Lower lobe of right lung (tissue), 2 donors: ENCODE data around the gene HSPG2. TPM values are rescaled to one million over a fixed set of nuclear protein-coding genes. Genes with fewer than 3 reads are reported as not detected.
A peak's percentile ranks its signal among the peaks of the same experiment; 100 is the strongest.

Experiments
- ATAC-seq, 2 donors: fragments of 200-7000 bp; cut with Tn5 transposase; one replicate each; pipeline ENCODE4 v1.9.1; 2020 to 2022; ENCODE audit warnings: mild to moderate bottlenecking in 2 of 2, moderate library complexity in 2 of 2
- DNase-seq: peaks from one replicate; pipeline ENCODE4 v3.0.0-alpha.2; 2020
- H3K27ac ChIP-seq: fragments of 200-600 bp; one replicate; pipeline ENCODE4 v1.8.0; 2022
- H3K27me3 ChIP-seq: fragments of 200-600 bp; one replicate; pipeline ENCODE4 v1.8.0; 2022; ENCODE audit warnings: low read depth
- H3K36me3 ChIP-seq: fragments of 200-600 bp; one replicate; pipeline ENCODE4 v1.8.0; 2022; ENCODE audit warnings: mild to moderate bottlenecking
- H3K4me1 ChIP-seq: fragments of 200-600 bp; one replicate; pipeline ENCODE4 v1.8.0; 2022
- H3K4me3 ChIP-seq: fragments of 200-600 bp; one replicate; pipeline ENCODE4 v1.8.0; 2022; ENCODE audit warnings: mild to moderate bottlenecking
- H3K9me3 ChIP-seq: fragments of 200-600 bp; one replicate; pipeline ENCODE4 v1.8.0; 2022
- CTCF ChIP-seq: fragments of 200-600 bp; IDR thresholded peaks from one replicate; pipeline ENCODE4 v1.8.0; 2022; ENCODE audit warnings: antibody characterized with exemption, mild to moderate bottlenecking
- intact Hi-C: fragments of 100-400 bp; cut with DNase I; formaldehyde crosslinking; loops from one replicate; pipeline ENCODE4 v1.11.0; 2022
- total RNA-seq: library from RNA; stranded (reverse); fragmentation: NEBNext Ultra II Directional; extraction: Animal tissue kit (Norgen Biotek cat#: 25700); gene quantifications from one replicate; pipeline ENCODE4 v1.2.1, GENCODE V29; 2021
- donor health status: DM: no; HTN: yes; CAD: no; lungs with severe emphysema.

HSPG2 gene
- total RNA-seq, 1 donor from 2014 or later, result 216 TPM

- ATAC-seq (no peak), DNase-seq (no peak)
- TF ChIP-seq CTCF, result no peak
- Histone ChIP-seq H3K27me3 (no peaks in the 10 kb centered on the region), H3K4me1 (peaks cover 63% of the 10 kb centered on the region), H3K36me3 (no peaks in the 10 kb centered on the region), H3K4me3 (no peak overlapping the region), H3K9me3 (no peaks in the 10 kb centered on the region), H3K27ac (no peak overlapping the region)
- intact Hi-C loops, result no loop called here
Observed at GRCh38 chr1:21916447-21917238, 20.5 kb downstream of the HSPG2 start.

GRCh38 chr1:21914880-21915640, 22.1 kb downstream of the HSPG2 start:
- Histone ChIP-seq H3K9me3 (no peaks in the 10 kb centered on the region), H3K4me3 (no peak overlapping the region), H3K27ac (peak overlapping the region; percentile 67), H3K27me3 (no peaks in the 10 kb centered on the region), H3K4me1 (peaks cover 65% of the 10 kb centered on the region), H3K36me3 (no peaks in the 10 kb centered on the region)
- TF ChIP-seq CTCF, result no peak
- intact Hi-C loops, result no loop called here
- peak; percentile 69 for DNase-seq
- ATAC-seq, result peak; percentile 53 to 66

DNA sequence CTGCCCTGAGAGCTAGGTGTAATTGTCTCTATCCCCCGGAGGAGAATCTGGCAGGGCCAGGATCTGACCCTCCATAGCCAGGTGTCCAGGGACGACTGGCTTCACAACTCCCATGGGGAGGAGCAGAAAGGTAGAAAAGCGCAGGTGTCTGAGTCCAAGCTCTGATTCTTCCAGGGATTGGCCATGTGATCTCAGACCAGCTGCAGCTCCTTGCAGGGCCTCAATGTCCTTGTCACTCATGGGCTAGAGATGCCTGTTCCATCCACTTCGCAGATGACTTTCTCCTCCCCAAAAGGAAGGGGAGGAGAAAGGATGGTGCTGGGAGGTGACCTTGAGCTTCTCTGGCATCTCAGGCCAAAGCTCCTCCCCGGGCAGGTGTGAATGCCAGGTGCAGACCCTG, 22.7 kb downstream of the HSPG2 start:
- DNase-seq, result no peak
- Histone ChIP-seq H3K4me3 (no peak overlapping the region), H3K27ac (peak overlapping the region; percentile 67), H3K27me3 (no peaks in the 10 kb centered on the region), H3K9me3 (no peaks in the 10 kb centered on the region), H3K4me1 (peaks cover 65% of the 10 kb centered on the region), H3K36me3 (no peaks in the 10 kb centered on the region)
- no peak for TF ChIP-seq CTCF
- intact Hi-C loops, result no loop called here
- no peak for ATAC-seq

DNA sequence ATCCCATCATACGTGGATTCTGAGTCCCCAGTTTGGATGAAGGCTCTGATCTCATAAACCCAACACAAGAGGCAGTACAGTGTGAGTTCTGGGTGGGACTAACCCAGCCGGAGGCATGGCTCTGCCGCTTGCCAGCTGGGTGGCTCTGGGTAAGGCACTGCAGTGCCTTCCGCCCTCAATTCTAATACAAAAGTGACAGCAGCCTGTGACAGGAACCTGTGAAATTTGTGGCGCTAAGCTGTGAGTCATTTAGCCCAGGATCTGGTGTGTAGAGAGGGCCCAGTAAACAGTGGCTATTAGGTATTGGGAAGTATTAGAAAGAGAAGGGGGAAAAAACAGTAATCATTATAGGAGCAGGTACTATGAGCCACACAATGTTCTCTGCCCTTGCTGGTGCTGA, 23.3 kb downstream of the HSPG2 start:
- no peaks in the 10 kb centered on the region for H3K27me3 ChIP-seq
- ATAC-seq (no peak), DNase-seq (no peak)
- peaks cover 71% of the 10 kb centered on the region for H3K4me1 ChIP-seq
- H3K36me3 ChIP-seq, result no peaks in the 10 kb centered on the region
- intact Hi-C loops, result no loop called here
- H3K9me3 ChIP-seq, result no peaks in the 10 kb centered on the region
- H3K27ac ChIP-seq, result peak overlapping the region; percentile 74
- TF ChIP-seq CTCF, result no peak
- no peak overlapping the region for H3K4me3 ChIP-seq

- intact Hi-C loops, result no loop called here
- peaks cover 75% of the 10 kb centered on the region for H3K4me1 ChIP-seq
- DNase-seq, result no peak
Observed at GRCh38 chr1:21913258-21913657, 23.9 kb downstream of the HSPG2 start.

More at GRCh38 chr1:21913258-21913657, 23.9 kb downstream of the HSPG2 start:
- peak overlapping the region; percentile 74 for H3K27ac ChIP-seq
- no peak overlapping the region for H3K4me3 ChIP-seq
- H3K27me3 ChIP-seq, result no peaks in the 10 kb centered on the region
- no peak for ATAC-seq
- no peaks in the 10 kb centered on the region for H3K9me3 ChIP-seq
- H3K36me3 ChIP-seq, result no peaks in the 10 kb centered on the region
- no peak for TF ChIP-seq CTCF
